ENCODE data around the gene SMYD1.

The SMYD1 gene

DNA sequence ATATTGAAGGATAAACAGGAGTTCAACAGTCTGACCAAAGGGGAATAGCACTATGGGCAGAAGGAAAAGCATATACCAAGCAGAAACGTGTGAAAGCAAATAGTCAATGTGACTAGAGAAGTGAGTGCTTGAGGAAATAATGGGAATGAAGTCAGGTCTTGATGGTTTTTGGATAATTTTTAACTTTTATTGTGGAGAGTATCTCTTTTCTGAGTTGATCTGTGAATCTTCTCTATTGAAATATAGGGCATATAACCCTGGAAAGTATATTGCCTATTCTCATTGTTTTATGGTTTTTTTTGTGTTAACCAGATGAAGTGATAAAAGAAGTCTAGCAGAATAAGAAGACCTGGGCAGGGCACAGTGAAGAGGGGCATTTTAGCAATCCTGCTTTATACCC lies 76.6 kb downstream of the SMYD1 start:
- DNase-seq (ENCODE audit: low spot score), result no peak

DNA sequence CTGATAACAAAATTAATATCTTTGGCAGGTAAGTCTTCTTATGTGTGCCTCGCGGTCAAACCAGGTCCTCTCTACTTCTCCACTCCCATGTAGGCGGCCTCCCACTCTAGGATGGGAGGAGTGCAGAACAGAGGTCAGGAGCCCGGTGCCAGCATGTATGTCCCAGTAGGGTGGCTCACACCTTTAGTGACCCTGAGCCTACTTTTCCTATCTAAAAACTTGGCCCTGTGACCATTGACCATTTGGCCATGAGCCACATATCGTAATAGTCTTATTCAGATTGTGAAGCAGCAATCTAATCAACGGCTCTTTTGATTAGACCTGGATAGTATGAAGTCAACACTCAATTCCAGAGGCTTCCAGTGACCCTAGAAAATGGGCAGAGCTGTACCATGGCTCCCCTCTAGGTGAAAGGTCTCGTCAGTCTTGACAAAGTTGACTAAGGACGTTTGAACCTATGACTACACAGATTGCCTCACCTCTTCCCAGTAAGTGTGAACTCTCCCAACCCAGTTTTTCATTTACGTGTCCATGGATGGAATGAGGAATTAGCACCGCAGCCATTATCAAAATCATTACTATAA lies 77.4 kb downstream of the SMYD1 start:
- DNase-seq (ENCODE audit: low spot score), result no peak

DNA sequence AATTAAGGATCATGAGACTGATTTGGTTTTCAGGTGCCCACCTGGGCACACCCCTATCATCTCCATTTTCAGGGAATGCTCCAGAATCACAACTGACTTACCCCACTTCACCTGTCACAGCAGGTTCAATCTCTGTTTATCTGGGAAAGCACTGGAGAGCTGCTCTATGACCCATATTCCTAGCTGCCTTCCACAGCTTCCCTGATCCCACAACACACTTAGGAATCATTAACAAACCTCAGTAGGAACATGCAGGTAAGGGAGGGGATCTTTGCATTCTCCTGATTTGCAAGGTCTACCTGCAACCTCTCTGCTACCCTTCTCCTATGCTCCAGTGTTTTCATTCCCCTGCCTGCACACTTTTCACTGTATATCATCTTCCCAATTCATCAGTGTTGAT lies 79.0 kb downstream of the SMYD1 start:
- no peak for DNase-seq (ENCODE audit: low spot score)

DNA sequence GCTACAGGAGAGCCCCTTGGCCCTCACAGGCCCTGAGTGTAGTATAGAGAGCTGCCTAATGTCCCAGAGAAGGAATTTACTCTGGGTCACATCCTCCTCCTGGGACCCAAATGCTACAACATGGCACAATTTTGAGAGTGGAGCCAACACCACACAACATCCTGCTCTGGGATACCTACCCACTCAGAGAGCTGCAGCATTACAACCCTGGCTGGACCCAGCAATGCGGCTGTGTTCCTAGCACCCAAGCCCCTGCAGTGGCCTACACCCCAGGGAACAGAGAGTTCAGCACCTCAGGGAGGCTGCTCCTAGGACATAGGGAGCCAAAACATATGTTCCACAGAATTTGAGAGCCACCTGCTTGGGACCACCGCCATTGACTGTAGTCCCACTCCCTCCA lies 79.5 kb downstream of the SMYD1 start:
- DNase-seq (ENCODE audit: low spot score), result no peak

DNA sequence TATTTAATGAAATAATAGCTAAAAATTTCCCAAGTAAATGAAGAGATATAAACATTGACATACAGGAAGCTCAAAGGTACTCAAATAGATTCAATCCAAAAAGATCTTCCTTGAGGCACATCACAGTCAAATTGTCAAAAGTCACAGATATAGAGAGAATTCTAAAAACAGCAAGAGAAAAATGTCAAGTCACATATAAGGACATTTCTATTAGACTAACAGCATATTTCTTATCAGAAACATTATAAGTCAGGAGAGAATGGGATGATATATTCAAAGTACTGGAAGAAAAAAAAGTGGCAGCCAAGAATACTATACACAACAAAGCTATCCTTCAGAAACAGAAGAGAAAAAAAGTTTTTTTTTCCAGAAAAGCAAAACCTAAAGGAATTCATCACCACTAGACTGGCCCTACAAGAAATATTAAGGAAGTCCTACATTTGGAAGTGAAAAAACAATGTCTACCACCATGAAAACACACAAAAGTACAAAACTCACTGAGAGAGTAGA lies 81.4 kb downstream of the SMYD1 start:
- no peak for DNase-seq (ENCODE audit: low spot score)

DNA sequence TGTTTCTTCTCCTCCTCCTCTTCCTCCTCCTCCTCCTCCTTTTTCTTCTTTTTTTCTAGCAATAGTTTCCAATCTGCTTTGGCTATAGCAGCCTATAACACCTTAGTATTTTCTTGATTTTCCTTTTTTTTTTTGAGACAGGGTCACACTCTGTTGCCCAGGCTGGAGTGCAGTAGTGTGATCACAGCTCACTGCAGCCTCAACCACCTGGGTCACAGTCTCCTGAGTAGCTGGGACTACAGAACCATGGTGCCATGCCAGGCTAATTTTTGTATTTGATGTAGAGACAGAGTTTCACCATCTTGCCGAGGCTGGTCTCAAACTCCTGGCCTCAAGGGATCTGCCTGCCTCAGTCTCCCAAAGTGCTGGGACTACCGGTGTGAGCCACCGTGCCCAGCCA lies 91.9 kb downstream of the SMYD1 start:
- no peak for DNase-seq (ENCODE audit: low spot score)

DNA sequence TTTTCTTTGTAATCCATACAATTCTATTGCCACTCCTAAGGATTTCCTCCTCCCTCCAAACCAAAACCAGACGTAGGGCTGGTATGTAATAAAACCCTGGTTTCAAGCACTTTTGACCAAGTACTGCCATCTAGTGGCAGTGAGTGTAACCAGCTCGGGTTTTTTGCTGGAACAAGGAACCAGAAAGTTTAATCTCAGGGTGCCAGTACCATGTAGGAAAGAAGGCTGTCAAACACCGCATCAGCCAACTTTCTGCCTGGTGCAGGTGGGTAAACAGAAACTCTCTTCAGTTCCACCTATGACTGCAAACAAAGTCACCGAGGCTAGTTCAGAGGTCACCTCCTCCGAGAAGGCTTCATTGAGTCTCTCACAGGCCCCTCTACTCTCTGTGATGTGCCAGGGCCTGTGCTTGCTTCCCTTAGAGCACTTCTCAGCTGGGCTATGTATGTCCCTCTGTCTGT lies 92.4 kb downstream of the SMYD1 start:
- DNase-seq (ENCODE audit: low spot score), result peak; percentile 57

DNA sequence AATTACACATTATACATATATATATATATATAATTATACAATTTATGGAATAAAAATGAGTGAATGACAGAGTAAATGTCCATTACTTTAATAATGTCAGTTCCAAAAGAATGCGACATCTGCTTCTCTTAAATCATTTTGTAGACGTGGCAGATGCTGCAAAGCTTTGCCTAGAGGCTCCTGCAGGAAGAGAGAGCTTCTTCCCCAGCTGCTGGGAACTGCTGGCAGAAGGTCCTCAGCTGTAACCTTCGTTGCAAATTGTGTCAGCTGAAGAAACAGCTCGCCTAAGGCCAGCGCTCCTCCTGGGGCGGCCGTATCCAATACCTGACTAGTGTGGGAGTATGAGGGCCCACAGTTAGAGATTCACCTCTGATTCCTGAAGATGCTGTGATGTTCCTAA lies 92.9 kb downstream of the SMYD1 start:
- DNase-seq (ENCODE audit: low spot score), result no peak

DNA sequence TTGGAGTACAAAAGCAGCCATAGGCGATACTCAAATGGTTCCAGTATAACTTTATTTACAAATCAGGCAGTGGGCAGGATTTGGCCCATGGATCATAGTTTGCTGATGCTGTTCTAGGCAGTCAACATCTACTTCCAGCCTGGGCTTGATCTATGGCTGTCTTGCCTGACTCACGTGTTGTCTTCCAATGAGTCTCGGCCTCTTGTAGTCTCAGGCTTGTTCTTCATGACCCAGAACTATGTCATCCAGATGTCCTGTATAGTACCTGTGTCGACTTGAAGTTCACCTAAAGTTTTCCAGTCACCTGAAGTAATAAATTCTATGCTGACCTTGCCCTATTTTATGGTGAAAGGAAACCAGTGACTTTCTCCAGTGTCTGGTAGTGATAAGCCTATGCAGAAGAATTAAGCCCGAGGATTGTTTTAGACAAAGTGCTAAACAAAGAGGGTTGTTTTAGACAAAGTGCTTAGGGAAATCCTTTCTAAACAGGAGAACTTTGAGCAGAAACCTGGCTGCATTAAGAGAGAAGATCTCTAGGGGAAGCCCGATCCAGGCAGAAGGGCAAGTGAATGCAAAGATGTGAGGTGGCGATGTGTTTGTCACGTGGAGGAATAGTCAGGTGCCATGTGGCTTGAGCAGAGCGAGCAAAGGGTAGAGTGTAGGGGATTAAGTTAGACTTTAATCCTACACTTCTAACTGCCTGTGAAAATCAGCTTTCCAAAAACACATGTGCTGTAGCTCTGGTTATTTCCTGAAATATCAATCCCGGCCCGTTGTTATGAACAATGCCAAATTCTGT lies 94.0 kb downstream of the SMYD1 start:
- no peak for DNase-seq (ENCODE audit: low spot score)

Measured in CD4-positive, alpha-beta T cell treated with Interleukin-6 at 100 ng/mL for 8 hours (primary cell).